IMR-90 (cell line): ENCODE results near the gene ACTN1.

ENCODE experiments used
- CEBPB ChIP-seq: IDR thresholded peaks from 2 replicates; pipeline ENCODE4 v1.6.1; 2012; ENCODE audit warnings: low read depth, low read length, improper control_type of control experiment
- CTCF ChIP-seq: conservative IDR thresholded peaks from 2 replicates; pipeline ENCODE4 v1.5.1; 2012; ENCODE audit warnings: mild to moderate bottlenecking, low read depth, low read length, improper control_type of control experiment
- RAD21 ChIP-seq: IDR thresholded peaks from 2 replicates; pipeline ENCODE4 v1.6.1; 2012; ENCODE audit warnings: low read length, improper control_type of control experiment
- RCOR1 ChIP-seq: IDR thresholded peaks from 2 replicates; pipeline ENCODE4 v1.6.1; 2012; ENCODE audit warnings: mild to moderate bottlenecking, low read length, improper control_type of control experiment; ENCODE audit not compliant: insufficient replicate concordance
- USF2 ChIP-seq: fragments of 150-350 bp; IDR thresholded peaks from 2 replicates; pipeline ENCODE4 v1.6.1; 2017; ENCODE audit warnings: mild to moderate bottlenecking, antibody characterized with exemption, low read length, low read depth

- TF ChIP-seq CTCF (no peak), USF2 (no peak; the same call in 1 of the 2 replicates), RCOR1 (no peak), RAD21 (no peak), CEBPB (no peak)
These were observed 94.8 kb downstream of the ACTN1 start for GRCh38 chr14:68884031-68885030.
